HepG2 (cell line): ENCODE results near the gene CHN1. TPM values are rescaled to one million over a fixed set of nuclear protein-coding genes. Genes with fewer than 3 reads are reported as not detected.
A peak's percentile ranks its signal among the peaks of the same experiment; 100 is the strongest.

Source experiments
- FOSL2 ChIP-seq: sonication (generic); formaldehyde crosslinking; IDR thresholded peaks from 2 replicates; pipeline ENCODE4 v1.4.0; 2020; ENCODE audit warnings: missing genetic modification reagents
- FOXA1 ChIP-seq, 2 experiments: fragments of 450-650 bp in 1 of 2; sonication (generic) in 1 of 2; formaldehyde crosslinking in 1 of 2; IDR thresholded peaks; 2 replicates each; pipeline versions ENCODE4 v1.4.0 to v1.6.1; 2016 to 2020; ENCODE audit warnings: missing genetic modification reagents in 1 of 2
- GATAD1 ChIP-seq: IDR thresholded peaks from 2 replicates; pipeline ENCODE4 v1.6.1; 2016; ENCODE audit warnings: missing genetic modification reagents, missing compliant biosample characterization
- HDAC1 ChIP-seq: sonication (generic); formaldehyde crosslinking; IDR thresholded peaks from 2 replicates; pipeline ENCODE4 v1.5.1; 2020; ENCODE audit warnings: mild to moderate bottlenecking, missing genetic modification reagents
- HES4 ChIP-seq: sonication (generic); formaldehyde crosslinking; IDR thresholded peaks from 2 replicates; pipeline ENCODE4 v1.9.0; 2021; ENCODE audit warnings: mild to moderate bottlenecking, missing genetic modification reagents, borderline replicate concordance
- KMT2A ChIP-seq: sonication (generic); formaldehyde crosslinking; IDR thresholded peaks from 2 replicates; pipeline ENCODE4 v1.4.0; 2020; ENCODE audit warnings: missing genetic modification reagents
- MEF2D ChIP-seq: sonication (generic); formaldehyde crosslinking; IDR thresholded peaks from 2 replicates; pipeline ENCODE4 v1.5.1; 2020; ENCODE audit warnings: mild to moderate bottlenecking, missing genetic modification reagents
- MIER2 ChIP-seq: IDR thresholded peaks from 2 replicates; pipeline ENCODE4 v1.6.1; 2016; ENCODE audit warnings: missing biosample characterization, missing genetic modification reagents
- MYNN ChIP-seq: sonication (generic); formaldehyde crosslinking; IDR thresholded peaks from 2 replicates; pipeline ENCODE4 v1.4.0; 2020; ENCODE audit warnings: mild to moderate bottlenecking, low read depth, missing genetic modification reagents
- NCOA2 ChIP-seq: sonication (generic); formaldehyde crosslinking; IDR thresholded peaks from 2 replicates; pipeline ENCODE4 v1.8.0; 2022; ENCODE audit warnings: inconsistent platforms
- PHF20 ChIP-seq: sonication (generic); formaldehyde crosslinking; IDR thresholded peaks from 2 replicates; pipeline ENCODE4 v1.5.0; 2020; ENCODE audit warnings: mild to moderate bottlenecking, missing genetic modification reagents
- PHF21A ChIP-seq: sonication (generic); formaldehyde crosslinking; IDR thresholded peaks from 2 replicates; pipeline ENCODE4 v1.5.0; 2020; ENCODE audit warnings: mild to moderate bottlenecking, missing genetic modification reagents
- PRDM10 ChIP-seq: sonication (generic); formaldehyde crosslinking; IDR thresholded peaks from 2 replicates; pipeline ENCODE4 v1.4.0; 2020; ENCODE audit warnings: low read depth, missing genetic modification reagents
- RBM39 ChIP-seq: fragments of 200-400 bp; formaldehyde crosslinking; IDR thresholded peaks from one replicate; pipeline ENCODE4 v1.6.1; 2018; ENCODE audit warnings: antibody characterized with exemption, mild to moderate bottlenecking, low read depth, low read length; ENCODE audit not compliant: poor library complexity, severe bottlenecking
- REL ChIP-seq: sonication (generic); formaldehyde crosslinking; conservative IDR thresholded peaks from 2 replicates; pipeline ENCODE4 v1.8.0; 2022; ENCODE audit warnings: mild to moderate bottlenecking, missing genetic modification reagents, moderate library complexity
- REXO4 ChIP-seq: sonication (generic); formaldehyde crosslinking; IDR thresholded peaks from 2 replicates; pipeline ENCODE4 v1.8.0; 2022; ENCODE audit warnings: missing genetic modification reagents, mild to moderate bottlenecking, borderline replicate concordance
- TBL1XR1 ChIP-seq: fragments of 150-350 bp; IDR thresholded peaks from 2 replicates; pipeline ENCODE4 v1.6.1; 2014; ENCODE audit warnings: borderline replicate concordance, low read length; ENCODE audit not compliant: partially characterized antibody
- WIZ ChIP-seq: sonication (generic); formaldehyde crosslinking; IDR thresholded peaks from 2 replicates; pipeline ENCODE4 v1.5.1; 2020; ENCODE audit warnings: mild to moderate bottlenecking, missing genetic modification reagents
- XBP1 ChIP-seq: sonication (generic); formaldehyde crosslinking; IDR thresholded peaks from 2 replicates; pipeline ENCODE4 v1.5.0; 2020; ENCODE audit warnings: missing genetic modification reagents
- ZBTB26 ChIP-seq: IDR thresholded peaks from 2 replicates; pipeline ENCODE4 v1.6.1; 2016; ENCODE audit warnings: missing compliant biosample characterization, missing genetic modification reagents, borderline replicate concordance
- ZNF274 ChIP-seq: sonication (generic); formaldehyde crosslinking; IDR thresholded peaks from 2 replicates; pipeline ENCODE4 v1.5.1; 2020; ENCODE audit warnings: mild to moderate bottlenecking, missing genetic modification reagents
- ZNF30 ChIP-seq: sonication (generic); formaldehyde crosslinking; IDR thresholded peaks from 2 replicates; pipeline ENCODE4 v1.5.0; 2020; ENCODE audit warnings: mild to moderate bottlenecking, missing genetic modification reagents
- ZNF33B ChIP-seq: sonication (generic); formaldehyde crosslinking; IDR thresholded peaks from 2 replicates; pipeline ENCODE4 v1.5.1; 2020; ENCODE audit warnings: mild to moderate bottlenecking, missing genetic modification reagents
- ZNF737 ChIP-seq: sonication (generic); formaldehyde crosslinking; IDR thresholded peaks from 2 replicates; pipeline ENCODE4 v1.5.0; 2020; ENCODE audit warnings: missing genetic modification reagents, mild to moderate bottlenecking, borderline replicate concordance
- ZSCAN29 ChIP-seq: sonication (generic); formaldehyde crosslinking; conservative IDR thresholded peaks from 2 replicates; pipeline ENCODE4 v1.4.0; 2020; ENCODE audit warnings: mild to moderate bottlenecking, missing genetic modification reagents
- ZSCAN5A ChIP-seq: sonication (generic); formaldehyde crosslinking; IDR thresholded peaks from 2 replicates; pipeline ENCODE4 v1.8.0; 2022; ENCODE audit warnings: mild to moderate bottlenecking, missing genetic modification reagents, borderline replicate concordance
- polyA plus RNA-seq, 8 experiments: library from polyadenylated mRNA; depleted of rRNA in 3 of 8; stranded (reverse) in 7 of 8; unstranded in 1 of 8; fragments of >200 nt; fragmentation: Illumina TruSeq in 4 of 8; extraction: Trizol in 4 of 8; gene quantifications; 2 replicates each; pipeline versions ENCODE4 v1.2.1 to v1.2.3, GENCODE V29; 2011 to 2016; ENCODE audit warnings: low read depth in 4 of 8, missing spikeins in 1 of 8, mixed read lengths in 1 of 8; ENCODE audit not compliant: insufficient read depth in 1 of 8
- total RNA-seq, 5 experiments: library from RNA; depleted of rRNA; stranded (reverse); fragments of >200 nt; fragmentation: Illumina TruSeq; extraction: Trizol; gene quantifications; 2 replicates each; pipeline ENCODE4 v1.2.3, GENCODE V29; 2016; ENCODE audit warnings: low read depth in 1 of 5

Gene CHN1
- total and polyA plus RNA-seq, 2 of the 13 experiments (the other 11 are each of a cell fraction or from before 2014, with no cell fraction given) = 2.8 to 3.5 TPM

GRCh38 chr2:175036582-175037018 is 31.4 kb upstream of the CHN1 start (continued):
- TF ChIP-seq ZNF30 (CRISPR knock-in tag) = no peak
- TF ChIP-seq KMT2A (CRISPR knock-in tag) = no peak
- TF ChIP-seq TBL1XR1 = no peak
- TF ChIP-seq MIER2 (CRISPR knock-in tag) = no peak
- no peak for TF ChIP-seq REXO4 (CRISPR knock-in tag)
- no peak for TF ChIP-seq REL (CRISPR knock-in tag)
- no peak for TF ChIP-seq HDAC1
- TF ChIP-seq PRDM10 (CRISPR knock-in tag) = no peak
- TF ChIP-seq RBM39 = no peak
- no peak for TF ChIP-seq XBP1 (CRISPR knock-in tag)
- no peak for TF ChIP-seq HES4 (CRISPR knock-in tag)
- no peak for TF ChIP-seq MYNN
- TF ChIP-seq ZNF274 (CRISPR knock-in tag) = no peak
- TF ChIP-seq ZBTB26 = no peak
- TF ChIP-seq ZNF33B (CRISPR knock-in tag) = no peak
- 0 out of 2 replicates have a peak, but pooled peaks have one; percentile 42 for TF ChIP-seq GATAD1 (CRISPR knock-in tag)
- no peak for TF ChIP-seq FOXA1 (IDR thresholded peaks at IDR 0.05)
- TF ChIP-seq FOXA1 (CRISPR knock-in tag; IDR thresholded peaks at IDR 0.05) = peak; percentile 88
- no peak for TF ChIP-seq ZNF737
- TF ChIP-seq MEF2D = no peak
- no peak for TF ChIP-seq PHF21A (CRISPR knock-in tag)
- TF ChIP-seq ZSCAN29 (CRISPR knock-in tag) = 0 out of 2 replicates have a peak, but pooled peaks have one; percentile 43
- no peak for TF ChIP-seq FOSL2 (CRISPR knock-in tag)
- no peak for TF ChIP-seq ZSCAN5A
- TF ChIP-seq PHF20 (CRISPR knock-in tag) = no peak
- TF ChIP-seq NCOA2 (CRISPR knock-in tag) = 0 out of 2 replicates have a peak, but pooled peaks have one; percentile 29
- no peak for TF ChIP-seq WIZ
